Measurements from ENCODE around the gene NR2E1. TPM values are rescaled to one million over a fixed set of nuclear protein-coding genes. Genes with fewer than 3 reads are reported as not detected.

NR2E1 gene
- total RNA-seq, 1 donor from 2014 or later = not detected

GRCh38 chr6:108209738-108210137, 43.9 kb downstream of the NR2E1 start:
- DNase-seq = no peak
- H3K36me3 ChIP-seq = peaks cover 25% of the 10 kb centered on the region
- intact Hi-C loops (cut with DNase I) = no loop called here

GRCh38 chr6:108210556-108210955, 44.7 kb downstream of the NR2E1 start:
- H3K4me3 ChIP-seq = no peak overlapping the region

More at GRCh38 chr6:108209738-108210137, 43.9 kb downstream of the NR2E1 start:
- no peaks in the 10 kb centered on the region for H3K27me3 ChIP-seq
- ATAC-seq = peak; percentile 60
- TF ChIP-seq, protein P1, sequence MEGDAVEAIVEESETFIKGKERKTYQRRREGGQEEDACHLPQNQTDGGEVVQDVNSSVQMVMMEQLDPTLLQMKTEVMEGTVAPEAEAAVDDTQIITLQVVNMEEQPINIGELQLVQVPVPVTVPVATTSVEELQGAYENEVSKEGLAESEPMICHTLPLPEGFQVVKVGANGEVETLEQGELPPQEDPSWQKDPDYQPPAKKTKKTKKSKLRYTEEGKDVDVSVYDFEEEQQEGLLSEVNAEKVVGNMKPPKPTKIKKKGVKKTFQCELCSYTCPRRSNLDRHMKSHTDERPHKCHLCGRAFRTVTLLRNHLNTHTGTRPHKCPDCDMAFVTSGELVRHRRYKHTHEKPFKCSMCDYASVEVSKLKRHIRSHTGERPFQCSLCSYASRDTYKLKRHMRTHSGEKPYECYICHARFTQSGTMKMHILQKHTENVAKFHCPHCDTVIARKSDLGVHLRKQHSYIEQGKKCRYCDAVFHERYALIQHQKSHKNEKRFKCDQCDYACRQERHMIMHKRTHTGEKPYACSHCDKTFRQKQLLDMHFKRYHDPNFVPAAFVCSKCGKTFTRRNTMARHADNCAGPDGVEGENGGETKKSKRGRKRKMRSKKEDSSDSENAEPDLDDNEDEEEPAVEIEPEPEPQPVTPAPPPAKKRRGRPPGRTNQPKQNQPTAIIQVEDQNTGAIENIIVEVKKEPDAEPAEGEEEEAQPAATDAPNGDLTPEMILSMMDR (IDR thresholded peaks at IDR 0.05) = no peak
- H3K9me3 ChIP-seq = no peaks in the 10 kb centered on the region
- H3K27ac ChIP-seq = no peak overlapping the region
- H3K4me3 ChIP-seq = no peak overlapping the region
- H3K4me1 ChIP-seq = no peaks in the 10 kb centered on the region

GRCh38 chr6:108211671-108212070, 45.8 kb downstream of the NR2E1 start:
- intact Hi-C loops (cut with DNase I) = no loop called here
- Histone ChIP-seq H3K27me3 (no peaks in the 10 kb centered on the region), H3K9me3 (no peaks in the 10 kb centered on the region), H3K36me3 (peaks cover 28% of the 10 kb centered on the region), H3K4me1 (no peaks in the 10 kb centered on the region), H3K4me3 (no peak overlapping the region), H3K27ac (no peak overlapping the region)
- TF ChIP-seq, protein P1 (IDR thresholded peaks at IDR 0.05) = no peak
- DNase-seq = no peak
- no peak for ATAC-seq

More at GRCh38 chr6:108210556-108210955, 44.7 kb downstream of the NR2E1 start:
- intact Hi-C loops (cut with DNase I) = no loop called here
- ATAC-seq = peak; percentile 62
- Histone ChIP-seq H3K4me1 (no peaks in the 10 kb centered on the region), H3K36me3 (peaks cover 27% of the 10 kb centered on the region), H3K27me3 (no peaks in the 10 kb centered on the region), H3K9me3 (no peaks in the 10 kb centered on the region), H3K27ac (no peak overlapping the region)
- DNase-seq = no peak
- TF ChIP-seq, protein P1 (IDR thresholded peaks at IDR 0.05) = no peak

GRCh38 chr6:108222064-108222463, 56.2 kb downstream of the NR2E1 start:
- Histone ChIP-seq H3K4me1 (peaks cover 5% of the 10 kb centered on the region), H3K27ac (no peak overlapping the region), H3K4me3 (no peak overlapping the region), H3K9me3 (no peaks in the 10 kb centered on the region), H3K27me3 (no peaks in the 10 kb centered on the region), H3K36me3 (peaks cover 43% of the 10 kb centered on the region)
- intact Hi-C loops (cut with DNase I) = no loop called here
- ATAC-seq = no peak
- TF ChIP-seq, protein P1 (IDR thresholded peaks at IDR 0.05) = no peak
- DNase-seq = no peak

DNA sequence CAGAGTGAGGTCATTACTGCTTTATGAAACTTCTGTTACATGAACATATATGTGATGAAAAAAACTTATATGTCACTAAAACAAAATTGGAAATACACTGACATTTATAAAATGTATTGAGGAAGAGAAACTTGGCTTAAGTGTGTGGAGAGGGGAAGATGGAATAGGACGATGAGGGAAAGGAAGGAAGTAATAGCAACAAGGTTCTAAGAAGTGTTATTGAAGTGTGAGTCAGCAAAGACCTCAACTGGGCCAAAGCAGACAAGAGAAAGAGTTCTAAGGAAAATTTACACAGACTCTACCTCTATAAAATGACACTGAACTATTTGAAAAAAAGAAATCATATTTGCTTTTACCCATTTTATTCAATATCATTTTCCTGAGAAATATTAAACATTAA, 56.7 kb downstream of the NR2E1 start:
- H3K36me3 ChIP-seq = peaks cover 38% of the 10 kb centered on the region
- H3K9me3 ChIP-seq = no peaks in the 10 kb centered on the region
- no peaks in the 10 kb centered on the region for H3K27me3 ChIP-seq
- ATAC-seq (peak; percentile 50), DNase-seq (no peak)
- H3K4me1 ChIP-seq = peaks cover 5% of the 10 kb centered on the region
- H3K4me3 ChIP-seq = no peak overlapping the region
- H3K27ac ChIP-seq = no peak overlapping the region
- TF ChIP-seq, protein P1 (IDR thresholded peaks at IDR 0.05) = no peak
- intact Hi-C loops (cut with DNase I) = no loop called here

DNA sequence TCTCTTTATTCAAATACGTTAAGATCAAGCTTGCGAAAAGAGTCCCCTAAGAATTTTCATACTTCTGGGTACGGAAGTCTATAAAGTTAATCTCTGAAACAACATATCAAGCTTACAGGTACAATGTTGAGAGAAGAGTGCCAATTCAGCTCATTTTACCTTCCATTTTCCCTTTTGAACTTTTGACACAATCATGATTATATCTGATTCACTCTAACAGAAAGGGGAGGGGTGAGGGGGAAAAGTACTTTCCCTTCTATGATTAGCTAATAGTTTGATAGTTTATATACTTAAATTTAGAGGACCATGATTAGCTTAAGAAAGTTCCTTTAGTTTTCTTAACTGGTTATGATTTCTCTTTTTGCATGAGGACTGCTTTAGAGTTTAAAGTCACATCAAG, 61.5 kb downstream of the NR2E1 start:
- intact Hi-C loops (cut with DNase I) = no loop called here
- H3K27me3 ChIP-seq = no peaks in the 10 kb centered on the region
- TF ChIP-seq, protein P1 (IDR thresholded peaks at IDR 0.05) = no peak

More for the DNA sequence above, 61.5 kb downstream of the NR2E1 start:
- Histone ChIP-seq H3K4me1 (peaks cover 5% of the 10 kb centered on the region), H3K4me3 (no peak overlapping the region), H3K36me3 (peaks cover 6% of the 10 kb centered on the region), H3K27ac (no peak overlapping the region), H3K9me3 (no peaks in the 10 kb centered on the region)
- DNase-seq (no peak), ATAC-seq (no peak)
